ENCODE data around the gene CAMK2N1. TPM values are rescaled to one million over a fixed set of nuclear protein-coding genes. Genes with fewer than 3 reads are reported as not detected.

The CAMK2N1 gene
- total and polyA plus RNA-seq, 2 of the 13 experiments (the other 11 are each of a cell fraction or from before 2014, with no cell fraction given): 38.0 to 38.6 TPM

DNA sequence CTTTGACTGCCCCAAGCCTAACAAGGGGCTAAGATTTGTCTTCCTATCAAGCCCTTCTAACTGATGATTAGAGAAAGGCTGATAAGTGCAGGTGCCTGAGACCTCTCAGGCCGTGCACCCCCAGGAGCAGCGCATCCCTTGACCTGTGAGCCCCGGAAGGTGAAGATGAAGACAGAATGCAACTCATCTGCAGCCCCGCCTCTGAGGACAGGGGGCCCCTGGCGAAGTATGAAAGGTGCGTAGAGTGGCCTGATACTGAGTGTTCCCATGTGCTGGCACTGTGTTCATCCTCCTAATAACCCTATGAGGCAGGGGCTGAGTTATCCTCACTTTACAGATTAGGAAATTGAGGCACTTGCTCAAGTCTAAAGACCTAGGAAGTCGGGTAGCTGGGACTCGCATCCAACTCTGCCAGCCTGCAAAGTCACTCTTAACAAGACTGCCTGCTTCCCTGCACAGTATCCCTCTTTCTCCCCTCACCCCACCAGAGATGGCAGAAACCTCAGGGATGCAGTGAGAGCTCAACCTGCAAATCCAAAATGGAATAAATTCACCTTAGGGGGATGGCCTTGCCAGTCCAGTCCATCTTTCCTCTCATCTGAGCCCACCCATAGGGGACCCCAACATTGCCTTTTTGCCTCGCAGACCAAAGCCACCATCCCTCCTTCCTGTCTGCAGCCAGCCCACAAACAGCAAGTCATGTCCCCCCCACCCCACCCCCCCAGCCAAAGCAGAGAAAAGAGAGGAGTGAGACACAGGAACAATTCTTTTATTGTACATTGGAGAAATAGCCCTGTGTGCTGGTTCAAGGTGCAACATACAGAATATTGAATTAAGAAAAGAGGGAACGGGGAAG, 4.1 kb downstream of the CAMK2N1 start (continued):
- TF ChIP-seq, protein P1, sequence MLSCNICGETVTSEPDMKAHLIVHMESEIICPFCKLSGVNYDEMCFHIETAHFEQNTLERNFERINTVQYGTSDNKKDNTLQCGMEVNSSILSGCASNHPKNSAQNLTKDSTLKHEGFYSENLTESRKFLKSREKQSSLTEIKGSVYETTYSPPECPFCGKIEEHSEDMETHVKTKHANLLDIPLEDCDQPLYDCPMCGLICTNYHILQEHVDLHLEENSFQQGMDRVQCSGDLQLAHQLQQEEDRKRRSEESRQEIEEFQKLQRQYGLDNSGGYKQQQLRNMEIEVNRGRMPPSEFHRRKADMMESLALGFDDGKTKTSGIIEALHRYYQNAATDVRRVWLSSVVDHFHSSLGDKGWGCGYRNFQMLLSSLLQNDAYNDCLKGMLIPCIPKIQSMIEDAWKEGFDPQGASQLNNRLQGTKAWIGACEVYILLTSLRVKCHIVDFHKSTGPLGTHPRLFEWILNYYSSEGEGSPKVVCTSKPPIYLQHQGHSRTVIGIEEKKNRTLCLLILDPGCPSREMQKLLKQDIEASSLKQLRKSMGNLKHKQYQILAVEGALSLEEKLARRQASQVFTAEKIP (CRISPR knock-in tag; IDR thresholded peaks at IDR 0.05; ENCODE audit: borderline replicate concordance): no peak
- TF ChIP-seq ZBTB20 (CRISPR knock-in tag; IDR thresholded peaks at IDR 0.05; ENCODE audit: borderline replicate concordance, low read depth) (0 out of 2 replicates have a peak, but pooled peaks have one; percentile 9), ATAD3A (CRISPR knock-in tag; IDR thresholded peaks at IDR 0.05) (no peak), ZNF224 (CRISPR knock-in tag; IDR thresholded peaks at IDR 0.05) (no peak), AKAP8 (CRISPR knock-in tag; IDR thresholded peaks at IDR 0.05) (0 out of 2 replicates have a peak, but pooled peaks have one; percentile 30), ZFYVE20 (CRISPR knock-in tag; IDR thresholded peaks at IDR 0.05; ENCODE audit: borderline replicate concordance, low read depth) (no peak), FOXA1 (IDR thresholded peaks at IDR 0.05) (no peak), FOXA1 (CRISPR knock-in tag; IDR thresholded peaks at IDR 0.05) (no peak), ZNF674 (CRISPR knock-in tag; IDR thresholded peaks at IDR 0.05; ENCODE audit: low read depth) (no peak), DR1 (CRISPR knock-in tag; IDR thresholded peaks at IDR 0.05) (no peak), HNRNPK (IDR thresholded peaks at IDR 0.05; ENCODE audit: low read depth, low read length, poor library complexity, severe bottlenecking) (no peak), MZF1 (CRISPR knock-in tag; IDR thresholded peaks at IDR 0.05; ENCODE audit: borderline replicate concordance) (no peak), FOXM1 (CRISPR knock-in tag; IDR thresholded peaks at IDR 0.05) (no peak), JUNB (CRISPR knock-in tag; IDR thresholded peaks at IDR 0.05; ENCODE audit: borderline replicate concordance) (no peak)
- TF ChIP-seq, protein P2, sequence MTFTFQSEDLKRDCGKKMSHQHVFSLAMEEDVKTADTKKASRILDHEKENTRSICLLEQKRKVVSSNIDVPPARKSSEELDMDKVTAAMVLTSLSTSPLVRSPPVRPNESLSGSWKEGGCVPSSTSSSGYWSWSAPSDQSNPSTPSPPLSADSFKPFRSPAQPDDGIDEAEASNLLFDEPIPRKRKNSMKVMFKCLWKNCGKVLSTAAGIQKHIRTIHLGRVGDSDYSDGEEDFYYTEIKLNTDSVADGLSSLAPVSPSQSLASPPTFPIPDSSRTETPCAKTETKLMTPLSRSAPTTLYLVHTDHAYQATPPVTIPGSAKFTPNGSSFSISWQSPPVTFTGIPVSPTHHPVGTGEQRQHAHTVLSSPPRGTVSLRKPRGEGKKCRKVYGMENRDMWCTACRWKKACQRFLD (CRISPR knock-in tag; IDR thresholded peaks at IDR 0.05; ENCODE audit: borderline replicate concordance): no peak
- TF ChIP-seq, protein P3, sequence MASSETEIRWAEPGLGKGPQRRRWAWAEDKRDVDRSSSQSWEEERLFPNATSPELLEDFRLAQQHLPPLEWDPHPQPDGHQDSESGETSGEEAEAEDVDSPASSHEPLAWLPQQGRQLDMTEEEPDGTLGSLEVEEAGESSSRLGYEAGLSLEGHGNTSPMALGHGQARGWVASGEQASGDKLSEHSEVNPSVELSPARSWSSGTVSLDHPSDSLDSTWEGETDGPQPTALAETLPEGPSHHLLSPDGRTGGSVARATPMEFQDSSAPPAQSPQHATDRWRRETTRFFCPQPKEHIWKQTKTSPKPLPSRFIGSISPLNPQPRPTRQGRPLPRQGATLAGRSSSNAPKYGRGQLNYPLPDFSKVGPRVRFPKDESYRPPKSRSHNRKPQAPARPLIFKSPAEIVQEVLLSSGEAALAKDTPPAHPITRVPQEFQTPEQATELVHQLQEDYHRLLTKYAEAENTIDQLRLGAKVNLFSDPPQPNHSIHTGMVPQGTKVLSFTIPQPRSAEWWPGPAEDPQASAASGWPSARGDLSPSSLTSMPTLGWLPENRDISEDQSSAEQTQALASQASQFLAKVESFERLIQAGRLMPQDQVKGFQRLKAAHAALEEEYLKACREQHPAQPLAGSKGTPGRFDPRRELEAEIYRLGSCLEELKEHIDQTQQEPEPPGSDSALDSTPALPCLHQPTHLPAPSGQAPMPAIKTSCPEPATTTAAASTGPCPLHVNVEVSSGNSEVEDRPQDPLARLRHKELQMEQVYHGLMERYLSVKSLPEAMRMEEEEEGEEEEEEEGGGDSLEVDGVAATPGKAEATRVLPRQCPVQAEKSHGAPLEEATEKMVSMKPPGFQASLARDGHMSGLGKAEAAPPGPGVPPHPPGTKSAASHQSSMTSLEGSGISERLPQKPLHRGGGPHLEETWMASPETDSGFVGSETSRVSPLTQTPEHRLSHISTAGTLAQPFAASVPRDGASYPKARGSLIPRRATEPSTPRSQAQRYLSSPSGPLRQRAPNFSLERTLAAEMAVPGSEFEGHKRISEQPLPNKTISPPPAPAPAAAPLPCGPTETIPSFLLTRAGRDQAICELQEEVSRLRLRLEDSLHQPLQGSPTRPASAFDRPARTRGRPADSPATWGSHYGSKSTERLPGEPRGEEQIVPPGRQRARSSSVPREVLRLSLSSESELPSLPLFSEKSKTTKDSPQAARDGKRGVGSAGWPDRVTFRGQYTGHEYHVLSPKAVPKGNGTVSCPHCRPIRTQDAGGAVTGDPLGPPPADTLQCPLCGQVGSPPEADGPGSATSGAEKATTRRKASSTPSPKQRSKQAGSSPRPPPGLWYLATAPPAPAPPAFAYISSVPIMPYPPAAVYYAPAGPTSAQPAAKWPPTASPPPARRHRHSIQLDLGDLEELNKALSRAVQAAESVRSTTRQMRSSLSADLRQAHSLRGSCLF (CRISPR knock-in tag; IDR thresholded peaks at IDR 0.05; ENCODE audit: borderline replicate concordance): no peak
- TF ChIP-seq, protein P4, sequence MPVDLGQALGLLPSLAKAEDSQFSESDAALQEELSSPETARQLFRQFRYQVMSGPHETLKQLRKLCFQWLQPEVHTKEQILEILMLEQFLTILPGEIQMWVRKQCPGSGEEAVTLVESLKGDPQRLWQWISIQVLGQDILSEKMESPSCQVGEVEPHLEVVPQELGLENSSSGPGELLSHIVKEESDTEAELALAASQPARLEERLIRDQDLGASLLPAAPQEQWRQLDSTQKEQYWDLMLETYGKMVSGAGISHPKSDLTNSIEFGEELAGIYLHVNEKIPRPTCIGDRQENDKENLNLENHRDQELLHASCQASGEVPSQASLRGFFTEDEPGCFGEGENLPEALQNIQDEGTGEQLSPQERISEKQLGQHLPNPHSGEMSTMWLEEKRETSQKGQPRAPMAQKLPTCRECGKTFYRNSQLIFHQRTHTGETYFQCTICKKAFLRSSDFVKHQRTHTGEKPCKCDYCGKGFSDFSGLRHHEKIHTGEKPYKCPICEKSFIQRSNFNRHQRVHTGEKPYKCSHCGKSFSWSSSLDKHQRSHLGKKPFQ (CRISPR knock-in tag; IDR thresholded peaks at IDR 0.05; ENCODE audit: insufficient replicate concordance): no peak
